IPS-15b (cell line): ENCODE results near the gene BTNL2.

Source experiments
- H3K27me3 ChIP-seq: one replicate; pipeline ENCODE4 v1.6.1; 2013; ENCODE audit warnings: low read length; ENCODE audit not compliant: control insufficient read depth, insufficient read depth
- H3K36me3 ChIP-seq: one replicate; pipeline ENCODE4 v1.6.1; 2013; ENCODE audit warnings: low read length; ENCODE audit not compliant: control insufficient read depth, insufficient read depth
- H3K4me1 ChIP-seq: one replicate; pipeline ENCODE4 v1.6.1; 2013; ENCODE audit warnings: mild to moderate bottlenecking, low read length; ENCODE audit not compliant: control insufficient read depth, insufficient read depth
- H3K4me3 ChIP-seq: one replicate; pipeline ENCODE4 v1.5.1; 2013; ENCODE audit warnings: low read depth, low read length
- H3K9ac ChIP-seq: one replicate; pipeline ENCODE4 v1.6.1; 2013; ENCODE audit warnings: low read depth, mild to moderate bottlenecking, low read length
- H3K9me3 ChIP-seq: one replicate; pipeline ENCODE4 v1.6.1; 2013; ENCODE audit warnings: mild to moderate bottlenecking, low read length; ENCODE audit not compliant: control insufficient read depth, insufficient read depth

The BTNL2 gene

DNA sequence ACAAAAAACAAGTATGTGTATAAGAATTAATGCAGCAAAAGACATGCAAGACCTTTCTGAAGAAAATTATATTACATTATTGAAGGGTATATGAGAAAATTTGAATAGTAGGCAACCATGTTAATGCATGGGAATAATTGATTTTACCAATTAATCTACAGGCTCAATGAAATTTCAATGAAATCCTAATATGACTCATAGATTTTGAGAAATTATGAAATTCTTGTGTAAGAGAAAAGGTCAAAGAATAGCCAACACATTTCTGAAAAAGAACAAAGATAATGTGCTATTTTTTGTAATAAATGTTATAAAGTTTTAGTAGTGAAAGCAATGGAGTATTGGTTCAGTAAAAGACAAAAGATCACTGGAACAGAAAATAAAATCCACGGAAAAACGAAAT lies 53.6 kb downstream of the BTNL2 start:
- Histone ChIP-seq H3K27me3 (no peaks in the 10 kb centered on the region), H3K4me3 (no peak overlapping the region), H3K9ac (no peak overlapping the region), H3K36me3 (no peaks in the 10 kb centered on the region), H3K9me3 (no peaks in the 10 kb centered on the region), H3K4me1 (no peaks in the 10 kb centered on the region)
